GM12892 (cell line): Measurements from ENCODE around the gene CNDP1.

Source experiments
- POLR2A ChIP-seq: IDR thresholded peaks from 2 replicates; pipeline ENCODE4 v1.6.1; 2011; ENCODE audit warnings: low read depth, low read length, control low read depth
- POLR2AphosphoS5 ChIP-seq: IDR thresholded peaks from 2 replicates; pipeline ENCODE4 v1.6.1; 2011; ENCODE audit warnings: low read depth, low read length, control low read depth

- no peak for TF ChIP-seq POLR2A
- no peak for TF ChIP-seq POLR2AphosphoS5
Observed at GRCh38 chr18:74633652-74634352, 99.5 kb downstream of the CNDP1 start.
